H9 (cell line): ENCODE measurements around the gene LDB1. TPM values are rescaled to one million over a fixed set of nuclear protein-coding genes. Genes with fewer than 3 reads are reported as not detected.

Experiments
- DNase-seq: peaks from one replicate; pipeline ENCODE4 v3.0.0-alpha.2; 2017
- H2AFZ ChIP-seq: one replicate; pipeline ENCODE4 v1.6.1; 2013; ENCODE audit warnings: mild to moderate bottlenecking, low read length, control low read depth, moderate library complexity
- H2AK5ac ChIP-seq: 2 replicates; pipeline ENCODE4 v1.6.1; 2013; ENCODE audit warnings: low read length, control low read depth, mixed read lengths; ENCODE audit not compliant: insufficient read length
- H2BK120ac ChIP-seq: one replicate; pipeline ENCODE4 v1.6.1; 2013; ENCODE audit warnings: low read depth, mild to moderate bottlenecking, low read length, control low read depth, inconsistent platforms; ENCODE audit not compliant: poor library complexity, severe bottlenecking
- H2BK12ac ChIP-seq: 2 replicates; pipeline ENCODE4 v1.6.1; 2013; ENCODE audit warnings: low read length, control low read depth, mixed read lengths, low read depth; ENCODE audit not compliant: insufficient read length
- H2BK15ac ChIP-seq: 2 replicates; pipeline ENCODE4 v1.6.1; 2013; ENCODE audit warnings: low read depth, low read length, control low read depth
- H2BK20ac ChIP-seq: one replicate; pipeline ENCODE4 v1.6.1; 2013; ENCODE audit warnings: low read depth, mild to moderate bottlenecking, low read length, control low read depth, inconsistent platforms; ENCODE audit not compliant: poor library complexity, severe bottlenecking
- H2BK5ac ChIP-seq: 2 replicates; pipeline ENCODE4 v1.6.1; 2013; ENCODE audit warnings: low read length, control low read depth, mixed read lengths; ENCODE audit not compliant: insufficient read length
- H3K14ac ChIP-seq: 2 replicates; pipeline ENCODE4 v1.6.1; 2013; ENCODE audit warnings: low read length, control low read depth; ENCODE audit not compliant: insufficient read depth
- H3K18ac ChIP-seq: 2 replicates; pipeline ENCODE4 v1.6.1; 2013; ENCODE audit warnings: low read depth, mild to moderate bottlenecking, mixed read lengths, low read length, control low read depth; ENCODE audit not compliant: insufficient read length
- H3K23ac ChIP-seq: 2 replicates; pipeline ENCODE4 v1.6.1; 2013; ENCODE audit warnings: low read length, control low read depth, mixed read lengths, low read depth; ENCODE audit not compliant: insufficient read length
- H3K23me2 ChIP-seq: 2 replicates; pipeline ENCODE4 v1.6.1; 2013; ENCODE audit warnings: low read depth, mild to moderate bottlenecking, mixed read lengths, low read length, control low read depth; ENCODE audit not compliant: insufficient read length, poor library complexity, severe bottlenecking
- H3K27ac ChIP-seq: 2 replicates; pipeline ENCODE4 v1.5.1; 2013; ENCODE audit warnings: low read length, control low read depth, mixed read lengths, low read depth; ENCODE audit not compliant: insufficient read length
- H3K27me3 ChIP-seq: 2 replicates; pipeline ENCODE4 v1.6.1; 2013; ENCODE audit warnings: low read length, control low read depth, inconsistent platforms; ENCODE audit not compliant: insufficient read depth
- H3K4ac ChIP-seq: 2 replicates; pipeline ENCODE4 v1.6.1; 2013; ENCODE audit warnings: low read depth, mild to moderate bottlenecking, control low read depth, inconsistent platforms, low read length, moderate library complexity
- H3K4me1 ChIP-seq: 2 replicates; pipeline ENCODE4 v1.6.1; 2013; ENCODE audit warnings: low read length, control low read depth, inconsistent platforms; ENCODE audit not compliant: insufficient read depth
- H3K4me2 ChIP-seq: 2 replicates; pipeline ENCODE4 v1.6.1; 2013; ENCODE audit warnings: low read length, control low read depth, mixed read lengths; ENCODE audit not compliant: insufficient read length, insufficient read depth
- H3K56ac ChIP-seq: 2 replicates; pipeline ENCODE4 v1.6.1; 2013; ENCODE audit warnings: low read depth, mild to moderate bottlenecking, mixed read lengths, low read length, control low read depth; ENCODE audit not compliant: insufficient read length
- H3K79me1 ChIP-seq: 2 replicates; pipeline ENCODE4 v1.6.1; 2013; ENCODE audit warnings: low read depth, mild to moderate bottlenecking, moderate library complexity, low read length, control low read depth, inconsistent platforms; ENCODE audit not compliant: insufficient read depth, poor library complexity, severe bottlenecking
- H3K79me2 ChIP-seq: 2 replicates; pipeline ENCODE4 v1.6.1; 2013; ENCODE audit warnings: low read length, control low read depth, inconsistent platforms; ENCODE audit not compliant: insufficient read depth
- H3K9ac ChIP-seq: 2 replicates; pipeline ENCODE4 v1.6.1; 2013; ENCODE audit warnings: low read length, control low read depth, mixed read lengths; ENCODE audit not compliant: insufficient read length; ENCODE audit errors: extremely low read depth
- H3K9me3 ChIP-seq: one replicate; pipeline ENCODE4 v1.6.1; 2013; ENCODE audit warnings: low read depth, low read length, inconsistent platforms; ENCODE audit not compliant: control insufficient read depth
- H3T11ph ChIP-seq: one replicate; pipeline ENCODE4 v1.6.1; 2013; ENCODE audit warnings: mild to moderate bottlenecking, low read length, control low read depth, inconsistent platforms
- H4K20me1 ChIP-seq: one replicate; pipeline ENCODE4 v1.6.1; 2013; ENCODE audit not compliant: control insufficient read depth, insufficient read length, insufficient read depth
- H4K5ac ChIP-seq: 2 replicates; pipeline ENCODE4 v1.6.1; 2013; ENCODE audit warnings: low read depth, mild to moderate bottlenecking, mixed read lengths, low read length, control low read depth; ENCODE audit not compliant: insufficient read length
- H4K8ac ChIP-seq: replicated peaks from 2 replicates; pipeline ENCODE4 v1.6.1; 2013; ENCODE audit warnings: low read length, control low read depth, mixed read lengths, low read depth; ENCODE audit not compliant: insufficient read length
- H4K91ac ChIP-seq: 2 replicates; pipeline ENCODE4 v1.6.1; 2013; ENCODE audit warnings: low read depth, mild to moderate bottlenecking, moderate library complexity, mixed read lengths, low read length, control low read depth; ENCODE audit not compliant: insufficient read length
- H3K27ac Mint-ChIP-seq, 3 experiments: 2 replicates in 2 of 3; 3 replicates in 1 of 3; pipeline ENCODE4 v1.8.0; 2020 to 2021; ENCODE audit warnings: mixed read lengths in 3 of 3, mild to moderate bottlenecking in 1 of 3, moderate library complexity in 1 of 3
- H3K27me3 Mint-ChIP-seq: 2 replicates; pipeline ENCODE4 v1.8.0; 2021; ENCODE audit warnings: low read depth, mild to moderate bottlenecking, moderate library complexity, mixed read lengths
- H3K36me3 Mint-ChIP-seq, 3 experiments: 2 replicates in 2 of 3; 3 replicates in 1 of 3; pipeline ENCODE4 v1.8.0; 2020 to 2021; ENCODE audit warnings: low read depth in 3 of 3, mixed read lengths in 3 of 3; ENCODE audit not compliant: insufficient read depth in 1 of 3
- H3K4me1 Mint-ChIP-seq, 2 experiments: 2 replicates each; pipeline ENCODE4 v1.8.0; 2020; ENCODE audit warnings: mixed read lengths in 2 of 2
- H3K4me3 Mint-ChIP-seq, 2 experiments: 2 replicates in 1 of 2; 3 replicates in 1 of 2; pipeline ENCODE4 v1.8.0; 2020 to 2021; ENCODE audit warnings: mild to moderate bottlenecking in 2 of 2, mixed read lengths in 2 of 2, moderate library complexity in 1 of 2
- H3K9me3 Mint-ChIP-seq, 2 experiments: 2 replicates in 1 of 2; 3 replicates in 1 of 2; pipeline ENCODE4 v1.8.0; 2020; ENCODE audit warnings: mild to moderate bottlenecking in 2 of 2, mixed read lengths in 2 of 2, moderate library complexity in 1 of 2
- total RNA-seq: library from RNA; stranded (reverse); gene quantifications from 2 replicates; pipeline ENCODE4 v1.2.1, GENCODE V29; 2021
- TF ChIP-seq, protein P1 (sequence below): fragments of 200-600 bp; sonication (generic); conservative IDR thresholded peaks from 3 replicates; pipeline ENCODE4 v1.8.0; 2021; ENCODE audit warnings: antibody characterized with exemption, mild to moderate bottlenecking

The LDB1 gene
- total RNA-seq, 1 experiment from 2014 or later: 80.5 TPM

DNA sequence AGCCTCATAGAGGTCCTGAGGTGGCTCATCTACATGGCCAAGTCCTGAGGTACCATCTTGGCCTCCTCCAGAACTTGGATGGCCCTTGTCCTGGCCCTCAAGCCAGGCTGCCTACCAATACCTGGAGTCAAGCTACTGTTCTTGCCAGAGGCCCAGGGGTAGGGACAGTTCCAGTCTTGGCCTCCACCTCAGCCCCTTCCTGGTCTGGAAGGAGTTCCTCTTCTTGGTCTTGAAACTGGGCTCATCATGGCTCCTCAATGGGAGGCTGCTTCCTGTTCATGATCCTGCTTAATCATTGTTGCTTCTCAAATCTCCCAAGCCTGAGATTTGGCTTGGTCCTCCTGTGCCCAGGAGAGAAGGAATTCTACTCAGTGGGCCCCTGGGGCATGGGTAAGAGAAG is 51.1 kb downstream of the LDB1 start:
- H2AK5ac ChIP-seq: no peak overlapping the region
- no peaks in the 10 kb centered on the region for H4K20me1 ChIP-seq
- TF ChIP-seq, protein P1, sequence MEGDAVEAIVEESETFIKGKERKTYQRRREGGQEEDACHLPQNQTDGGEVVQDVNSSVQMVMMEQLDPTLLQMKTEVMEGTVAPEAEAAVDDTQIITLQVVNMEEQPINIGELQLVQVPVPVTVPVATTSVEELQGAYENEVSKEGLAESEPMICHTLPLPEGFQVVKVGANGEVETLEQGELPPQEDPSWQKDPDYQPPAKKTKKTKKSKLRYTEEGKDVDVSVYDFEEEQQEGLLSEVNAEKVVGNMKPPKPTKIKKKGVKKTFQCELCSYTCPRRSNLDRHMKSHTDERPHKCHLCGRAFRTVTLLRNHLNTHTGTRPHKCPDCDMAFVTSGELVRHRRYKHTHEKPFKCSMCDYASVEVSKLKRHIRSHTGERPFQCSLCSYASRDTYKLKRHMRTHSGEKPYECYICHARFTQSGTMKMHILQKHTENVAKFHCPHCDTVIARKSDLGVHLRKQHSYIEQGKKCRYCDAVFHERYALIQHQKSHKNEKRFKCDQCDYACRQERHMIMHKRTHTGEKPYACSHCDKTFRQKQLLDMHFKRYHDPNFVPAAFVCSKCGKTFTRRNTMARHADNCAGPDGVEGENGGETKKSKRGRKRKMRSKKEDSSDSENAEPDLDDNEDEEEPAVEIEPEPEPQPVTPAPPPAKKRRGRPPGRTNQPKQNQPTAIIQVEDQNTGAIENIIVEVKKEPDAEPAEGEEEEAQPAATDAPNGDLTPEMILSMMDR: no peak
- no peak for DNase-seq
- Mint-ChIP-seq H3K27ac (no peak overlapping the region), H3K27me3 (peaks cover 6% of the 10 kb centered on the region), H3K4me1 (peaks cover 15 to 17% of the 10 kb centered on the region in 2 experiments), H3K36me3 (no peaks in the 10 kb centered on the region), H3K9me3 (no peaks in the 10 kb centered on the region), H3K4me3 (no peak overlapping the region)
- H3K27ac ChIP-seq: no peak overlapping the region
- H3K4me1 ChIP-seq: no peaks in the 10 kb centered on the region
- peaks cover 3% of the 10 kb centered on the region for H3K79me1 ChIP-seq
- H2BK20ac ChIP-seq: no peak overlapping the region
- H3K23ac ChIP-seq: no peak overlapping the region
- H4K5ac ChIP-seq: no peak overlapping the region
- no peak overlapping the region for H4K91ac ChIP-seq
- H3K9me3 ChIP-seq: no peaks in the 10 kb centered on the region
- H3K4me2 ChIP-seq: no peak overlapping the region
- H3K56ac ChIP-seq: no peak overlapping the region
- H2BK120ac ChIP-seq: no peak overlapping the region
- no peak overlapping the region for H2BK5ac ChIP-seq
- no peak overlapping the region for H3T11ph ChIP-seq
- no peak overlapping the region for H3K18ac ChIP-seq
- H2BK15ac ChIP-seq: no peak overlapping the region
- no peak overlapping the region for H2AFZ ChIP-seq
- no peaks in the 10 kb centered on the region; the same call in 1 of the 2 replicates for H3K79me2 ChIP-seq
- no peak overlapping the region for H3K9ac ChIP-seq
- H3K14ac ChIP-seq: no peak overlapping the region
- H3K27me3 ChIP-seq: no peaks in the 10 kb centered on the region
- no peak overlapping the region for H2BK12ac ChIP-seq
- H3K23me2 ChIP-seq: peaks cover 9% of the 10 kb centered on the region
- no peak overlapping the region for H3K4ac ChIP-seq
- no peak overlapping the region for H4K8ac ChIP-seq
